HG03196 (cell line): Measurements from ENCODE around the gene TSR3.

Experiments
- ATAC-seq: cut with Tn5 transposase; IDR thresholded peaks from one replicate; pipeline ENCODE4 v1.9.1; 2021; ENCODE audit not compliant: unreplicated experiment

Gene TSR3

DNA sequence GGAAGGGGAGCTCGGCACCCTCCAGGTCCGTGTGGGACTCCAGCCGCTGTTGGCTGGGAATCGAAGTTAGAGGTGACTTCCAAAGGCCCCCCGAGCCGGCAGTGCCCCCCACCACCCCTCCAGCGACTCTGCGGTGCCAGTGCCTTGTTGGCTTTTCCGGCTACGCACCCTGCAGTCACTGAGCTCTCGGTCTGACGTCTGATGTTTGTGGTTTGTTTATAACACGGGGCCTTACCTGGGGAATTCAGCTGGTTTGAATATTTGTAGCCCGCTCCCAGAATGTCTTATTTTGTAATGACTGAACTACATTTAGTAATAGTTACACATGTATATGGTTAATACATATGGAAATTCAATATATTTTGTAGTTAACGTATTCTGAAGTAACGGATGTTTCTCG is 25.3 kb downstream of the TSR3 start:
- ATAC-seq: no peak

DNA sequence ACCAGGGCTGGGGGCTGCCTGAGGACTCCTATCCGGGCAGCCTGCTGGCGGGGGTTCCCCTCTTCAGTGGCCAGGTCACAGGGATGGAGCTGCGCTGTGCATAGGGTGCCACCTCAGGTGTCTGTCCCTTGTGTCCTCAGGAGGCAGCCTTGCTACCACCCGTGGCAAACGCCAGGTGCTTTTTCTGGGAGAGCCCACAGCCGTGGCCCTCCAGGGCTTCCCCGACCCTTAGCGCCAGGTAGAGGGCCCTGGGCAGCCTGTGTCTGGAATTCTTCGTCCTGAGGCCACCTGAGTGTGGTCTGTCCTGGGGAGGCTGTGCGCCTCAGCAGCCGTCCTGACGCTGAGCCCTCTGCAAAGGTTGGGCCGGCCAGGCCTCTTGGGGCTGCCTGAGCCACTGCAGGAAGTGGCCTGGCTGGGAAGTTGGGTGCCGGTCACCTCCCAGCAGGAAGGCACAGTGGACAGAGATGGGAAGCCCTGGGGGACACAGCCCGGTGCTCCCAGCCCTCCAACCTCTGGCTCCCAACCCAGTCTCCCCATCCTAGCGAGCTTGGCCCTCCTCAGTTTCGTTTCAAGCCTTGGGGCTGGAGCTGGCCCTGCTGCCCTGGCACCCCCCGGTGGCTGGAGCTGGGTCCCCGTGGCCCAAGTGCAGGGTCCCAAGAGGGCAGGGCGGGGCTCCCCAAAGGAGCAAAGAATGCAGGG is 25.9 kb downstream of the TSR3 start:
- no peak for ATAC-seq

DNA sequence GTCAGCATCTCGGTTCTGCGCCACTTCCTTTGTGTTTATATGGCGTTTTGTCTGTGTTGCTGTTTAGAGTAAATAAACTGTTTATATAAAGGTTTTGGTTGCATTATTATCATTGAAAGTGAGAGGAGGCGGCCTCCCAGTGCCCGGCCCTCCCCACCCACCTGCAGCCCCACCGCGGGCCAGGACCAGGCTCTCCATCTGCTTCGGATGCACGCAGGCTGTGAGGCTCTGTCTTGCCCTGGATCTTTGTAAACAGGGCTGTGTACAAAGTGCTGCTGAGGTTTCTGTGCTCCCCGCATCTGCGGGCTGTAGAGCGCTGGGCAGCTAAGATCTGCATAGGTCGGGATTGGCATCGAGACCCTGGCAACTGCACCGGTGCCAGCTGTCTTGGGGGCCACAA is 26.4 kb downstream of the TSR3 start:
- no peak for ATAC-seq

DNA sequence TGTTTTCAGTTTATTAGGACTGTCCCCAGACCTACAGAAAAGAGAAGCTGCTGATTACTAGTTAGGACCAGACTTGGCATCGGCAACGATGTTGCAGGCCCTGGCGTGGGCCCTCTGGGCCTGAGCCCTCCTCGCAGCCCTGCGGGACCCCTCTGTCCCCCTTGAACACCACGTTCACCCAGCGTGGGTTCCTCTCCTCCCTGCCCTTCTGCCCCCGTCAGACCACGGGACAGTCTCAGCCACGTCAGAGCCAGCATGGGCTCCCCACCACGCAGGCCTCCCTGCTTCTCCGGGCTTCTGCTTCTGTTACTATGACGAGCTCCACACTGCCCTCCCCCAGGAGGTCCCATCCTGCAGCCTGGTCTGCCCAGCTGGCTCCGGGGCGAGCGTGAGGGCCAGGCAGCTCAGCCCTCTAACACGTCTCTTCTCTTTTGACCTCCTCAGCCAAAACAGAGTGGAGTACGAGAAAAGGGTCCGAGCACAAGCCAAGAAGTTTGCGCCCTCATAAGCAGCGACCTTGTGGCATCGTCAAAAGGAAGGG is 27.3 kb downstream of the TSR3 start:
- no peak for ATAC-seq

DNA sequence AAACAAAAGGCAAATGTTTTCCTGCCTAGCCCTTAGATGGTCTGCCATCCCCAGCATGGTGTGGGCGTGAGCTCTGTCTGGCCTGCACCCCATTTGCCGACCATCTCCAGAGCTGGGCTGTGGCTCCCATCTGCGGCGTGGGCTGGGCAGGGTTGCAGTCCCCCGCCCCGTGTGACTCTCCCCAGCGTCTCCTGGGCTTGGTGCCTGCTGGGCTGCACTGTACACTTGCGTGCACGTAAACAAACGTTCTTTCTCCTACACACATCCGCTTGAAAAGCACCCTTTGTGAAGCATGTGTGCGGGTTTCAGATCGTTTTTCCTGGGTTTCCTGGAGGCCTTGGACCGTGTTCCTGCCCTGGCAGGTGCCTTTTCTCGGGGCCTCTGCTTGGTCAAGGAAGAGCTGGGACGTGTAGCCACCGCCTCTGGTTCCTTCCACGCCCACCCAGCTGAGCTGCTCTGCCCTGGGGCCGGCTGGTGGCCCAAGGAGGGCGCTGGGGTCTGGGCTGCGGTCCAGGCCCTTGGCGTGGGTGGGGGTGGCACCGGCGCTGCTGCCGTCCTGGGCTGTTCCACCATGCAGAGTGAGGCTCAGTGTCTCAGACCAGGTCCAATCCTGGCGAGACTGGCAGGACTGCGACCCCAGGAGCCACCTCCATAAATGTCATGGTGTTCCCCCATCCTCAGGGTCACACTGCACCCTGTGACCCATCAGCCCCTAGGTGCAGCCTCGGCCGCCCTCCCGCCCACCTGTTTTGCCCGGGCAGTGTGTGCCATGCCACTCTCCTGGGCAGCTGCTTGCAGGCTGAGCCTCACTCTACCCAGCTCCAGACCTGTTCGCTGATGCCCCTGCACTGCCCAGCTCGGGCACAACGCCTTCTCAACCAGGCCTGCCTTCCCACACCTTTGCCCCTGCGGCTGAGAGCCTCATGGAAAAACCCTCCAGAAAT is 28.1 kb downstream of the TSR3 start:
- ATAC-seq: no peak

DNA sequence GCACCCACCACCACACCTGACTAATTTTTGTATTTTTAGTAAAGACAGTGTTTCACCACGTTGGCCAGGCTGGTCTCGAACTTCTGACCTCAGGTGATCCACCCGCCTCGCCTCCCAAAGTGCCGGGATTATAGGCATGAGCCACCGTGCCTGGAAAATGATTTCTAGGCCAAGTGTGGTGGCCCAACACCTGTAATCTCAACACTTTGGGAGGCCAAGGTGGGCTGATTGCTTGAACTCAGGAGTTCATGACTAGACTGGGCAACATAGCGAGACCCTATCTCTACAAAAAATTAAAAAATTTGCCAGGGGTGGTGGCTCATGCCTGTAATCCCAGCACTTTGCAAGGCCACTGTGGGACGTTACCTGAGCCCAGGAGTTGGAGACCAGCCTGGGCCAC is 29.3 kb downstream of the TSR3 start:
- ATAC-seq: no peak

DNA sequence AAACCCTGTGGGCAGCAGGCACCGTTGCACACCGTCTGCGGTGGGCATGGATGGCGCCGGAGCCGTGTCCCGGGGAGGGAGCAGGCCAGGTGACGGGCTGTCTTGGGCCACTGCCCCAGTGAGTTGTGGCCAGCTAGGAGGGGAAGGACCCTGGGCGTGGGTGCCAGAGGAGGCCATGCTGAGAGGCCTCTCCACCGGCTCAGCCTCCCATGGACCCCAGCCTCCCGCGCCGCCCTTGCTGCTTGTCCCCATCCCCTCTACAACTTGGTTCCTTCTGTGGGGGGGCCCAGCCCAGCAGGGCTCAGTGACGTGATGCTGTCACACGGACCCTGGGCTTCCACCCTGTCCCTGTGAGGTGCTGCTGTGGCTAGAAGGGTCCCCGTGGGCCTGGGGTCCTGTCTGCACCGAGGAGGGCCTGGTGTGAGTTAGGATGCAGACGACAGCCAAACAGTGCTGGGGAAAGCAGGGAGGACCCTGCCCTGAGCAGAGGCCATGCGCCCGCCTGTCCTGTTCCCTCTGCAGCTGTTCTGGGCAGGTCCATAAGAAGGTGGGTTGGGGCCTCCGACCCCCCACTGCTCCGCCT is 30.9 kb downstream of the TSR3 start:
- ATAC-seq: no peak

DNA sequence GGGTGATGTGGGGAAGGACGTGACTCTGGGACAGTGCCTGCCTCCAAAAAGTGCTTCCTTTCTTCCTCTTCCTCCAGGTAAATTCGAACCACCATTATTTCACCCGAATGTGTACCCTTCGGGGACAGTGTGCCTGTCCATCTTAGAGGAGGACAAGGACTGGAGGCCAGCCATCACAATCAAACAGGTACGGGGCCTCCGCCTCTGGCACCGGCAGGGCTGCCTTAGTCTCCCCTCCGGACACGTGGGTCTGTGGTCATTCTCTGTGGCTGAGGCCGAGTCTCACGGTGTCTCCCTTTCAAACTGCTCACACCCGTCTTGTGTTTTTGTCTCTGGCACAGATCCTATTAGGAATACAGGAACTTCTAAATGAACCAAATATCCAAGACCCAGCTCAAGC is 31.6 kb downstream of the TSR3 start:
- no peak for ATAC-seq

DNA sequence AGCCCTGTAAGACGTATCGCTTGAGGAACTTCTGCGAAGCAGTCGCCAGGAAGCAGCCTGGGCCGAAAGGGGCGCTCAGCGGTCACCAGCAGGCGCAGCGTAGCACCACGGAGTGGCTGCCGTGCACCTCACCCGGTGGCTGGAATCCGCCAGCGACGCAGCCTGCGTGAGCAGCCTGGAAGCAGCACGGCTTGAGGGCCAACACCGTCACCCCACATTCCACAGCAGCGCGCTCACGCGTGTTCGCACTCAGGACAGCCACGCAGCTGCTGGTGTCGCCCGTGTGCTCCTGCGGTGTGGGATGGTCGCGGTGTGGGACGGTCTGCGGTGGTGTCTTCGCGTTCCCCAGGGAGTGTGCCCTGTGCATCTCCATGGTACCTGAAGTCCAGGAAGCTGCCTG is 32.6 kb downstream of the TSR3 start:
- ATAC-seq: no peak

DNA sequence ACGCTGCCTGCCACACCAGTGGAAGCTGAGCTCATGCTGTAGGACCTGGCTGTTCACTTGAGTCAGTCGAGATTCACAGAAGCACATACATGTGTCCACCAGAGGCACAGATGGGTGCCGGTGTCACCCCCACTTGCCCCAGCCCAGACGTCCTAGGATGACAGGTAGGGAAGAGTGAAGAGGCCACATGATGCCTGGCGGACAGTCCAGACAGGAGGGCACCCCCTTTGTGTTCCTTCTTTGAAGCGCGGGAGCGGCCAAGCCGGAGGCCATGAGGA is 33.5 kb downstream of the TSR3 start:
- ATAC-seq: no peak

DNA sequence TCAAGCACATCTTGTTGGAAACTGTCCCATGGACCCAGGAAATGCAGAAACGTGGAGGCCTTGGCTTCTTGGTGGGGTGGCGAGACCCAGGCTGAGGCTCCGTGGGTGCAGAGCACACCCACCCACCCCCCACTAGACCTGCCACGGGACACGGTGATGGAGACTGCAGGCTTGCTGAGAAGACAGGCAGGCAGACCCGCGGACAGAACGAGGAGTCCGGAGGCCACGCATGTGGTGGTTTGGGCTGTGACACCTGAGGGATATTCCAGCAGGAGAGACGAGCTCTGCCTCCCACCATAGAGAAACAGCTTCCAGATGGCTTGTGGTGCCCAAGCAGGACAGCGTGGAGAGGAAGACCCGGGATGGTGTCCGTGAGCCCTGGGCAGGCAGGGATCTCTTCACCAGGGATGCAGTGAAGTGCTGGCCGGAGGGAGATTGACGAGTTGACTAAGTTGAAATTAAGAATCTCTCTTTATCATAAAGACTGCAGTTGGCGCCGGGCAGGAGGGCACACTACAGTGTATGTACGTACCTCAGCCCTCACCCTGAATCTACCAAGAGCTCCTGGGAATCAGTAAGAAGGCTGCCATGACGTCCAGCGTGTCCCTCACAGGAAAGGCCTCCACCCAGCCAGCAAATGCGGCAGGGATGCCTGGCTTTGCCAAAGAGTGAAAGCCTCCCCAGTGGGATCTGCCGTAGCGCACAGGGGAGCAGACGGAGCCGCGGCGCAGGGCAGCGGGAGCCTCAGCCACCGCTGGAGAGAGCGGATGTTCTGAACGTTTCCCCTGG is 34.0 kb downstream of the TSR3 start:
- no peak for ATAC-seq

DNA sequence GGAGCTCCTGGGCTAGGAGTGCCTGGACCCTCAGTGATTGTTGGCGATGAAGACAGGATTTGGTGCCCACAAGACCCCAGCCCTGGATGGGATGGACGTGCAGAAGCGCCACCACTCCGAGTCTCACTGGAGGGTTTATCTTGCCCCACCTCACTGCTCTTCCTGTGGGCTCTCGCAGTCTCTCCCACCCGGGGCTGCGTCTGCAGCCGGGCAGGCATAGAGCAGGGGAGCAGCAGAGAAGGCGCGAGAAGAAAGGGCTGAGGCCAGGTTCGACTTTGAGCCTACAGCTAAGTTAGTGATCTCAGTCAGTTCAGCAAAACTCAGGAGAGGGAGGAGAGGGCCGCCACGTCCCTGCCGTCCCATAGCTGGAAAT is 35.7 kb downstream of the TSR3 start:
- no peak for ATAC-seq

DNA sequence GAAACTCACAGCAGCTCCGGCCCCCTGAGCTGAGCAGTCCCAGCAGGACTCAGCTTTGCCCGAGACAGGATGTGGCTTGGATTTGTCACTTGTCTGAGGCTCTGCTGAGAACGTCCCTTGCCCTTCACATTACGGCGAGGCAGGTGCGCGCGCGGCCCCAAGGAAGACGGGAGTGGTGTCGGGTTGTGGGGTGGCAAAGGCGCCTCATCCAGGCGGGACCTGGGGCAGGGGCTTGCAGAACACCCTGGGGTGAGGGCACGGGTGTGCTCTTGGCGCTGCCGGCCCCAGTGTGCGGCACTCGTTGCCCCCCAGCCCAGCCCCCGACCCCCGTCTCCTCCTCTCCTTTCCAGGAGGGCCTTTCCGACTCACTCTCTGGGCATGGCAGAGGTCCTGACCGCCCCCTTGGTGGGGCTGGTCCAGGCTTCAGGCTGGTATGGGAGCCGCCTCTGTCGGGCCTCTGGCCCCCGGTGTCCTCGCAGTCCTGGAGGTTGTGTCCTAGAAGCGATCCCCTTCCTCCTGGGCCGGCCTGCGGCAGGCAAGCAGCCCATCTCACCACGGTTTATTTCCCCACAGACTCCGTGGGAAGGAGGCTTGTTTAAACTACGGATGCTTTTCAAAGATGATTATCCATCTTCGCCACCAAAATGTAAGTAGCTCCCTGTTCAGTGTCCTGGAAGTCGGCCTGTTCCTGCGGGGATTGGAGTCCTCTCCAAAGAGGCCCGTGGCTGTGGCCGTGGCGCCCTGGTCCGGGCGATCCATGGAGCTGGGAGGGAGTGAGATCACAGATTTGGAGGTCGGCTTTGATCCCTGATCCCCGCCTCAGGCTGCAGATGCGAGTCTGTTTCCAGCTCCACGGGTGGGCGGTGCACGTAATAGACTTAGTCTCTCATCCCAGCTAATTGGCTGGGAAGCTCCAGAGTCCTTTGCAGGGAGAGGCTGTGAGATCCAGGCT is 36.3 kb downstream of the TSR3 start:
- no peak for ATAC-seq

DNA sequence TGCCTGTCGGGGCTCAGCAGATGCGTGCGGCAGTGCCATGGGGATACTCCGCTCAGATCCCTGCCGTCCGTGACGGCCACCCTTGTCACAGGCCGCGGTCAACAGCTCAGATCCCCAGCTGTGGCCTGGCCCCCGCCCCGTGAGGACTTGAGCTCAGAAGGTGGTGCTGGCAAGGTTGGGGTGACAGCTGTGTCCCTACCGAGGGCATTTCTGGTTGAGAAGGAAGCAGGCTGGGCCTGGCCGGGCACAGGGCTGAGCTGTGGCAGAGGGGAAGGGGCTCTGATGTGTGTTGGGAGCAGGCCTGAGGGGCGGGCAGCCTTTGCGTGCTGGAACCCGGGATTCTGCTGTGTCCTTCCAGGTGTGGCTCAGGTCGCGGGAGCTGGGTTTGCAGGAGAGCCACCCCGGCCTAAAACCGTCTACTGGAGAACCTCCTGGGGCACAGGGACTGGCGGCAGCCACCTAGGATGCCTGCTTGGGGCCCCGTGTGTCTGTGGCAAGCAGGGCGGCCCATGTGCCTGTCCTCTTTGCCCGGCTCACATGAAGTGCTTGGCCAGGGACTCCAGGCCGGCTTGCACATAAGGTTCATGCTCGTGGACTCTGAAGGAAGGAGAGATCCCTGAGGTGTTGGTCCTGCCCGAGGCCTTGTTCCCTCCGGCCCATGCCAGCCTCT is 37.1 kb downstream of the TSR3 start:
- ATAC-seq: no peak

DNA sequence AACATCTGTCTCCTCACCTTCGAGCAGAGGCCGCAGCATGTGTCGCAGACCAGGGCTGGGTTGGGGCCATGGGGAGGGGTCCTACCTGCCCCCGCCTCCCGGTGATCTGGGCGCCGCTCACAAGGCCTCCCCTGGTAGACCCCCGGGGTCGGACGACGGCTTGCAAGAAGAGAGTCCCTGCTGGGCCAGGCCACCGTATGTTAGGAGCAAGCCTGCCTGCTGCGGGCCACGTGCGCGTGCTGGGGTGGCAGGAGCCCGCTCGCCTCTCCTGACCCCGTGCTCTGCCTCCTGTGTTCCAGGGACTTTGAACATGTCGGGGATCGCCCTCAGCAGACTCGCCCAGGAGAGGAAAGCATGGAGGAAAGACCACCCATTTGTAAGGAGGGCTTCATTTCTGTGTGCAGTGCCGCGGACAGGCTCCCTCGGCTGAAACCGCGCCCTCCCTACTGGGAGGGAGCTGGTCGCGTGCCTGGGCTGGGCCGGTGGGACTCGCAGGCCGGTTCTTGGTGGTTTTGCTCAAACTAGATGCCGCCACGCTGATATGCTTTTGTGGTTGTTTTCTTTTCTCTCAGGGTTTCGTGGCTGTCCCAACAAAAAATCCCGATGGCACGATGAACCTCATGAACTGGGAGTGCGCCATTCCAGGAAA is 37.8 kb downstream of the TSR3 start:
- no peak for ATAC-seq

DNA sequence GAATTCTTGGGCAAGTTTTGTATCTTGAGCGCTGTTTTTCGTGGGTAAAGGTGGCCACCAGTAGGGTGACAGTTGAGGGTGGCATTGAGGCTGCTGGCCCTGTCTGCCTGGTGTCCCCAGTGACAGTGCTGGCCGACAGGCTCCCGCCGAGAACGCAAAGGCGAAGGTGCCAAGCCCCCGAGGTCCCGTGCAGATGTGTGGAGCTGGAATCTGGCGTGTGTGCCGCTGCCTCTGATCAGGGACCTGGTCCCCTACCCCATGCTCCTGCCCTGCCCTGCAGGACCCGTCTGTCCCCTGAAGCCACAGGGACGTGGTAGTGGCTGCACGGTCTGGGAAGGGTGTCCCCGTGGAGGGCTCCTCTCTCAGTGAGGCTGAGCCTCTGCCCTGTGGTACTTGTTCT is 38.8 kb downstream of the TSR3 start:
- no peak for ATAC-seq

DNA sequence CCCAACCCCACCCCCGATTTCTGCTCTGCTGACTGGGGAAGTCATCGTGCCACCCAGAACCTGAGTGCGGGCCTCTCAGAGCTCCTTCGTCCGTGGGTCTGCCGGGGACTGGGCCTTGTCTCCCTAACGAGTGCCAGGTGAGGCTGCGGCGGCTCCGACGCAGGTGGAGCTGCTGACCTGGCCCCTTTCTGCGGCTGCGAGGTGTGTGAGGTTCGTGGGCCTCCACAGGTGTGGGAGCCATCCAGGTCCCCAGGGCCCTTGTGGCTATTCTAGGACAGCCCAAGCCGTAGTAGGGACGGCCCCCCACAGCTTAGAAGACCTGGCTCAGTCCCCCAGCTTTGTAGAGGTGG is 39.2 kb downstream of the TSR3 start:
- ATAC-seq: no peak

DNA sequence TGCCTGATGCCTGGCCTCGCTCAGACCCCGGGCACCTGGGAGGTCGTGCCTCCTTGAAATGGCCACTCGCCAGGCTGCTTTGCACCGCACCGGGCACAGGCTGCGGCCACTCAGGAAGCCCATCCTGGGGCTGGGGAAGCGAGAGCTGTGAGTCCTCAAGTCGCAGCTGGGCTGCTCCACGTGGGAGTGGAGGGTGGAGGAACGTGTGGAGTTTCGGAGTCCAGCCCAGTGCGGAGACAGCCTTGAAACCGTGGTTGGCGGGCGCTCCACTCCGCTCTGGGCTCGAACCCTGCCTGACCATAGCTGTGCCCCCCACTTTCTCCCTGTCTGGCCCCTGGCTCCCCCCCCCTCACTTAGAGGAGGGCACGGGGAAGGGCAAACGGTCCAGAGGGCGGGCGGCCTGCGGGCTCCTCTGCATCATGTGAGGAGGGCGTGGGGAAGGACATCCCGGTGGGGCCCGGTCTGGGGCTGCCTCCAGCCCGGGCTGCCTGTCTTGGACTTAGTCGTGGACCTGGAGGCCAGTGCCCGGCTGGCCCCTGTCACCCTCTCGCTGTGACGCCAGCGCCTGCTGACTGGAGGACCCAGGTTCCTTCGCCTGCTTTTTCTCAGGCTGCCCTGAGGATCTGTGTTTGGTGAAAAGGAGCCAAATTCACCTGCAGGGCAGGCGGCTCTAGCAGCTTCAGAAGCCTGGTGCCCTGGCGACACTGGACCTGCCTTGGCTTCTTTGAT is 39.8 kb downstream of the TSR3 start:
- no peak for ATAC-seq
